HepG2 (cell line): ENCODE data around the gene TFB1M. TPM values are rescaled to one million over a fixed set of nuclear protein-coding genes. Genes with fewer than 3 reads are reported as not detected.

Source experiments
- CSRNP1 ChIP-seq: sonication (generic); formaldehyde crosslinking; IDR thresholded peaks from 2 replicates; pipeline ENCODE4 v1.8.1; 2023; ENCODE audit warnings: mild to moderate bottlenecking, missing genetic modification reagents
- EEA1 ChIP-seq: sonication (generic); formaldehyde crosslinking; IDR thresholded peaks from 2 replicates; pipeline ENCODE4 v1.5.1; 2020; ENCODE audit warnings: mild to moderate bottlenecking, missing genetic modification reagents, borderline replicate concordance
- HMGXB3 ChIP-seq: sonication (generic); formaldehyde crosslinking; IDR thresholded peaks from 2 replicates; pipeline ENCODE4 v1.4.0; 2020; ENCODE audit warnings: missing genetic modification reagents, borderline replicate concordance
- POLR2A ChIP-seq, 2 experiments: IDR thresholded peaks; 2 replicates each; pipeline ENCODE4 v1.6.1; 2011; ENCODE audit warnings: low read depth in 2 of 2, low read length in 2 of 2, mild to moderate bottlenecking in 1 of 2, moderate library complexity in 1 of 2; ENCODE audit not compliant: insufficient read depth in 1 of 2
- SIX1 ChIP-seq: sonication (generic); formaldehyde crosslinking; IDR thresholded peaks from 2 replicates; pipeline ENCODE4 v1.4.0; 2020; ENCODE audit warnings: missing genetic modification reagents, borderline replicate concordance
- ZBTB14 ChIP-seq: sonication (generic); formaldehyde crosslinking; IDR thresholded peaks from 2 replicates; pipeline ENCODE4 v1.4.0; 2020; ENCODE audit warnings: missing genetic modification reagents
- ZBTB21 ChIP-seq: sonication (generic); formaldehyde crosslinking; IDR thresholded peaks from 2 replicates; pipeline ENCODE4 v1.4.0; 2020; ENCODE audit warnings: missing genetic modification reagents
- ZNF550 ChIP-seq: sonication (generic); formaldehyde crosslinking; IDR thresholded peaks from 2 replicates; pipeline ENCODE4 v1.4.0; 2020; ENCODE audit warnings: mild to moderate bottlenecking, missing genetic modification reagents, borderline replicate concordance
- ZNF644 ChIP-seq: IDR thresholded peaks from 2 replicates; pipeline ENCODE4 v1.6.1; 2016; ENCODE audit warnings: low read depth
- ZNF678 ChIP-seq: sonication (generic); formaldehyde crosslinking; IDR thresholded peaks from 2 replicates; pipeline ENCODE4 v1.4.0; 2020; ENCODE audit warnings: mild to moderate bottlenecking, missing genetic modification reagents
- ZNF720 ChIP-seq: sonication (generic); formaldehyde crosslinking; IDR thresholded peaks from 2 replicates; pipeline ENCODE4 v1.4.0; 2020; ENCODE audit warnings: missing genetic modification reagents
- ZNF724P ChIP-seq: sonication (generic); formaldehyde crosslinking; IDR thresholded peaks from 2 replicates; pipeline ENCODE4 v1.8.0; 2022; ENCODE audit warnings: missing genetic modification reagents, borderline replicate concordance
- ZNF792 ChIP-seq: IDR thresholded peaks from 2 replicates; pipeline ENCODE4 v1.6.1; 2016
- polyA plus RNA-seq, 8 experiments: library from polyadenylated mRNA; depleted of rRNA in 3 of 8; stranded (reverse) in 7 of 8; unstranded in 1 of 8; fragments of >200 nt; fragmentation: Illumina TruSeq in 4 of 8; extraction: Trizol in 4 of 8; gene quantifications; 2 replicates each; pipeline versions ENCODE4 v1.2.1 to v1.2.3, GENCODE V29; 2011 to 2016; ENCODE audit warnings: low read depth in 4 of 8, missing spikeins in 1 of 8, mixed read lengths in 1 of 8; ENCODE audit not compliant: insufficient read depth in 1 of 8
- total RNA-seq, 5 experiments: library from RNA; depleted of rRNA; stranded (reverse); fragments of >200 nt; fragmentation: Illumina TruSeq; extraction: Trizol; gene quantifications; 2 replicates each; pipeline ENCODE4 v1.2.3, GENCODE V29; 2016; ENCODE audit warnings: low read depth in 1 of 5
- TF ChIP-seq, protein P1 (sequence below): sonication (generic); formaldehyde crosslinking; IDR thresholded peaks from 2 replicates; pipeline ENCODE4 v1.5.1; 2020; ENCODE audit warnings: missing genetic modification reagents, mild to moderate bottlenecking, borderline replicate concordance
- TF ChIP-seq, protein P2 (sequence below): sonication (generic); formaldehyde crosslinking; IDR thresholded peaks from 2 replicates; pipeline ENCODE4 v1.5.0; 2020; ENCODE audit warnings: missing genetic modification reagents
- TF ChIP-seq, protein P3 (sequence below): sonication (generic); formaldehyde crosslinking; IDR thresholded peaks from 2 replicates; pipeline ENCODE4 v1.8.1; 2023; ENCODE audit warnings: mild to moderate bottlenecking, moderate library complexity, missing genetic modification reagents

The TFB1M gene
- total and polyA plus RNA-seq, 2 of the 13 experiments (the other 11 are each of a cell fraction or from before 2014, with no cell fraction given) = 91.4 to 122 TPM

DNA sequence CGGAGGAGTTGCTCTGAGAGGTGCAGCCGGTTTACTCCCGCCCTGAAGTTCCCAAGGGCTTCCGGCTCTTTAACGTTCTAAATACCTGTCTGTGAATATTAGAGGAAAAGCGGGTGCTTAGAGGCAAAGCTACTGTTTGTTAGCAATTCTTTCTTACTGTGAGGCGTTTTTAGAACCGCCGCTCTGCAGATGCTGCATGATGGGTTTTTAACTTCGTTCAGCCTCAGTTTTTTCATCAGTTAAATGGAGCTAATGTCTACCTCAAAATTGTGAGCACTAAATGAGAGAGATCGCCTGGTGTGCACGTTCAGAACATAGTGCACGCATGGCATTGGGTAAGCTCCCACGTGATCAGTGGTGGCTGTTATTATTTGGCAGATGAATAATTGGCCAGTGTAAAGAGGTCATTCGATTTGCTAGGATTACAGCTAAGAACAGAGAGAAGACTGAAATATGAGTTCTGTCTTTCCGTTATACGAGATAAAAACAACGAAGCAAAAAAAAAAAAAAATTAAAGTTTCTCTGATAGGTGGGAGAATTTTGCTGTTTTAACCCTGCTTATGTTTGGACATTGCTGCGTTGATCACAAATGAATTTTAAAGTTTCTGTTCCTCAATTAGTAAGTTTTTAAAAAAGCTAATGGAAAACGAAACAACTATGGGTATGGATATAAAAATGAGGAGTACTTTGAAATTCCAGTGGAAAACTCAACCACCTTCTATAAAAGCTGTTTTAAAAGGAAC, 660 bp upstream of the TFB1M start (continued):
- TF ChIP-seq CSRNP1 (CRISPR knock-in tag) (peak; percentile 87; the same call in 1 of the 2 replicates), EEA1 (CRISPR knock-in tag) (0 out of 2 replicates have a peak, but pooled peaks have one; percentile 11), ZNF678 (CRISPR knock-in tag) (no peak), ZNF550 (CRISPR knock-in tag) (no peak), ZNF644 (no peak; the same call in 1 of the 2 replicates), POLR2A (IDR thresholded peaks at IDR 0.05; ENCODE audit: insufficient read depth in 1 of 2, low read depth in 2 of 2, low read length in 2 of 2) (0 out of 4 replicates have a peak, but pooled peaks of 1 of the 2 experiments have one; percentile 37), ZBTB14 (CRISPR knock-in tag) (no peak), ZNF792 (CRISPR knock-in tag) (peak; percentile 82), ZNF724P (CRISPR knock-in tag) (no peak), HMGXB3 (CRISPR knock-in tag) (no peak), ZNF720 (CRISPR knock-in tag) (no peak), SIX1 (CRISPR knock-in tag) (no peak), ZBTB21 (CRISPR knock-in tag) (0 out of 2 replicates have a peak, but pooled peaks have one; percentile 37)
- TF ChIP-seq, protein P1, sequence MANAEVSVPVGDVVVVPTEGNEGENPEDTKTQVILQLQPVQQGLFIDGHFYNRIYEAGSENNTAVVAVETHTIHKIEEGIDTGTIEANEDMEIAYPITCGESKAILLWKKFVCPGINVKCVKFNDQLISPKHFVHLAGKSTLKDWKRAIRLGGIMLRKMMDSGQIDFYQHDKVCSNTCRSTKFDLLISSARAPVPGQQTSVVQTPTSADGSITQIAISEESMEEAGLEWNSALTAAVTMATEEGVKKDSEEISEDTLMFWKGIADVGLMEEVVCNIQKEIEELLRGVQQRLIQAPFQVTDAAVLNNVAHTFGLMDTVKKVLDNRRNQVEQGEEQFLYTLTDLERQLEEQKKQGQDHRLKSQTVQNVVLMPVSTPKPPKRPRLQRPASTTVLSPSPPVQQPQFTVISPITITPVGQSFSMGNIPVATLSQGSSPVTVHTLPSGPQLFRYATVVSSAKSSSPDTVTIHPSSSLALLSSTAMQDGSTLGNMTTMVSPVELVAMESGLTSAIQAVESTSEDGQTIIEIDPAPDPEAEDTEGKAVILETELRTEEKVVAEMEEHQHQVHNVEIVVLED (CRISPR knock-in tag) = peak; percentile 22; the same call in 1 of the 2 replicates
- TF ChIP-seq, protein P2, sequence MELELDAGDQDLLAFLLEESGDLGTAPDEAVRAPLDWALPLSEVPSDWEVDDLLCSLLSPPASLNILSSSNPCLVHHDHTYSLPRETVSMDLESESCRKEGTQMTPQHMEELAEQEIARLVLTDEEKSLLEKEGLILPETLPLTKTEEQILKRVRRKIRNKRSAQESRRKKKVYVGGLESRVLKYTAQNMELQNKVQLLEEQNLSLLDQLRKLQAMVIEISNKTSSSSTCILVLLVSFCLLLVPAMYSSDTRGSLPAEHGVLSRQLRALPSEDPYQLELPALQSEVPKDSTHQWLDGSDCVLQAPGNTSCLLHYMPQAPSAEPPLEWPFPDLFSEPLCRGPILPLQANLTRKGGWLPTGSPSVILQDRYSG (CRISPR knock-in tag) = peak; percentile 9; the same call in 1 of the 2 replicates
- TF ChIP-seq, protein P3, sequence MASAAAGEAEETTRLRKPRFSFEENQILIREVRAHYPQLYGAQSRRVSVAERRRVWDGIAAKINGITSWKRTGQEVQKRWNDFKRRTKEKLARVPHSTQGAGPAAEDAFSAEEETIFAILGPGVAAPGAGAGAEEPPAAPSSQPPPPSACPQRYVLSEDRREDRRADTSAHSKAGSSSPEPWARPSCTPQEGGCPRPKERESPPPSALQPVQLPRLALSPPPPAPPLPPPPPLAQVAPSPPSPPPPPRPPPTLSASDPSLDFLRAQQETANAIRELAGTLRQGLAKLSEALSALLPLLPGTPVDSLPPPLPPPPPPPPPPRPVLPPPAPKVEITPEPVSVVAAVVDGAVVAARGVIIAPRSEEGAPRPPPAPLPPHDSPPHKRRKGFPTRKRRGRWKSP (CRISPR knock-in tag) = peak; percentile 33; the same call in 1 of the 2 replicates
